ENCODE data around the gene CEP152. TPM values are rescaled to one million over a fixed set of nuclear protein-coding genes. Genes with fewer than 3 reads are reported as not detected.
"Not testable (repeated sequence)": the region's sequence is repeated elsewhere in the genome, so short reads cannot be mapped to it uniquely, and the experiment has no call there.

The CEP152 gene, protein sequence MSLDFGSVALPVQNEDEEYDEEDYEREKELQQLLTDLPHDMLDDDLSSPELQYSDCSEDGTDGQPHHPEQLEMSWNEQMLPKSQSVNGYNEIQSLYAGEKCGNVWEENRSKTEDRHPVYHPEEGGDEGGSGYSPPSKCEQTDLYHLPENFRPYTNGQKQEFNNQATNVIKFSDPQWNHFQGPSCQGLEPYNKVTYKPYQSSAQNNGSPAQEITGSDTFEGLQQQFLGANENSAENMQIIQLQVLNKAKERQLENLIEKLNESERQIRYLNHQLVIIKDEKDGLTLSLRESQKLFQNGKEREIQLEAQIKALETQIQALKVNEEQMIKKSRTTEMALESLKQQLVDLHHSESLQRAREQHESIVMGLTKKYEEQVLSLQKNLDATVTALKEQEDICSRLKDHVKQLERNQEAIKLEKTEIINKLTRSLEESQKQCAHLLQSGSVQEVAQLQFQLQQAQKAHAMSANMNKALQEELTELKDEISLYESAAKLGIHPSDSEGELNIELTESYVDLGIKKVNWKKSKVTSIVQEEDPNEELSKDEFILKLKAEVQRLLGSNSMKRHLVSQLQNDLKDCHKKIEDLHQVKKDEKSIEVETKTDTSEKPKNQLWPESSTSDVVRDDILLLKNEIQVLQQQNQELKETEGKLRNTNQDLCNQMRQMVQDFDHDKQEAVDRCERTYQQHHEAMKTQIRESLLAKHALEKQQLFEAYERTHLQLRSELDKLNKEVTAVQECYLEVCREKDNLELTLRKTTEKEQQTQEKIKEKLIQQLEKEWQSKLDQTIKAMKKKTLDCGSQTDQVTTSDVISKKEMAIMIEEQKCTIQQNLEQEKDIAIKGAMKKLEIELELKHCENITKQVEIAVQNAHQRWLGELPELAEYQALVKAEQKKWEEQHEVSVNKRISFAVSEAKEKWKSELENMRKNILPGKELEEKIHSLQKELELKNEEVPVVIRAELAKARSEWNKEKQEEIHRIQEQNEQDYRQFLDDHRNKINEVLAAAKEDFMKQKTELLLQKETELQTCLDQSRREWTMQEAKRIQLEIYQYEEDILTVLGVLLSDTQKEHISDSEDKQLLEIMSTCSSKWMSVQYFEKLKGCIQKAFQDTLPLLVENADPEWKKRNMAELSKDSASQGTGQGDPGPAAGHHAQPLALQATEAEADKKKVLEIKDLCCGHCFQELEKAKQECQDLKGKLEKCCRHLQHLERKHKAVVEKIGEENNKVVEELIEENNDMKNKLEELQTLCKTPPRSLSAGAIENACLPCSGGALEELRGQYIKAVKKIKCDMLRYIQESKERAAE (N-terminal part only)
- 1 to 10 TPM; 1.1 to 8.2 (median 2.8) TPM for polyA plus RNA-seq

- H3K36me3 Mint-ChIP-seq: no peaks in the 10 kb centered on the region
- peak; percentile 97 to 98 (median 98) for DNase-seq
Measured at GRCh38 chr15:48810414-48811324, at the start of gene CEP152. CEP152 (minus strand) TSS chr15:48811069; CDS start chr15:48805649, 5,420 bp downstream.

DNA sequence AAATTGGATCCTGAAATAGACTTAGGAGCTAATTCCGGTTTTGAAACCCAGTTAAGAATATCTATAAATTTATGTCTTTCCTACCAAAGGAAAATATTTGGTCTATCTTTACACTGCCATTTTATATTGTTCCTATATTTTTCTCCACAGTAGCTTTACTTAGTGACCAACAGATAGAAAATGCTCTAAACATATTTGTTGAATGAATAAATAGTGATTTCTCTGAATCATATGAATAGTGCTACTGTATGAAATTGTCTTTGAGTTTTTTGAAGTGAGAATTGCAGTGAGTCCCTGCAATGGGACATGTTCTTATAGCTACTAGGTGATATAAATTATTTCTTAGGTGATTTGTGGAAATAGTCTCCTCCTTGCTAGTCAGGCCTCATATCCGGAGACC lies 48.6 kb upstream of the CEP152 start:
- DNase-seq: no peak
- Mint-ChIP-seq H3K27ac (no peak overlapping the region), H3K4me1 (no peaks in the 10 kb centered on the region), H3K9me3 (no peaks in the 10 kb centered on the region), H3K4me3 (no peak overlapping the region), H3K27me3 (ENCODE audit: low read depth in 3 of 3) (peaks cover 0 to 6% (median 3%) of the 10 kb centered on the region in 3 donors), H3K36me3 (no peaks in the 10 kb centered on the region)

More at GRCh38 chr15:48810414-48811324, at the start of gene CEP152:
- Mint-ChIP-seq H3K4me3 (peak within 1 kb of the TSS; percentile 84 to 91 (median 91)), H3K27me3 (ENCODE audit: low read depth in 3 of 3) (peaks cover 2 to 3% (median 2%) of the 10 kb centered on the region in 3 donors), H3K9me3 (no peaks in the 10 kb centered on the region), H3K4me1 (peaks cover 17 to 28% of the 10 kb centered on the region in 2 donors), H3K27ac (peak within 1 kb of the TSS; percentile 80 to 93 (median 86))

GRCh38 chr15:48858401-48858800 lies 47.5 kb upstream of the CEP152 start:
- no peak for DNase-seq
- peaks cover 1 to 12% (median 2%) of the 10 kb centered on the region in 3 donors for H3K27me3 Mint-ChIP-seq (ENCODE audit: low read depth in 3 of 3)
- peak overlapping the region in 1 of 6 donors; percentile 36 for H3K27ac Mint-ChIP-seq
- no peaks in the 10 kb centered on the region for H3K9me3 Mint-ChIP-seq
- no peak overlapping the region for H3K4me3 Mint-ChIP-seq
- H3K36me3 Mint-ChIP-seq: no peaks in the 10 kb centered on the region
- H3K4me1 Mint-ChIP-seq: no peaks in the 10 kb centered on the region

DNA sequence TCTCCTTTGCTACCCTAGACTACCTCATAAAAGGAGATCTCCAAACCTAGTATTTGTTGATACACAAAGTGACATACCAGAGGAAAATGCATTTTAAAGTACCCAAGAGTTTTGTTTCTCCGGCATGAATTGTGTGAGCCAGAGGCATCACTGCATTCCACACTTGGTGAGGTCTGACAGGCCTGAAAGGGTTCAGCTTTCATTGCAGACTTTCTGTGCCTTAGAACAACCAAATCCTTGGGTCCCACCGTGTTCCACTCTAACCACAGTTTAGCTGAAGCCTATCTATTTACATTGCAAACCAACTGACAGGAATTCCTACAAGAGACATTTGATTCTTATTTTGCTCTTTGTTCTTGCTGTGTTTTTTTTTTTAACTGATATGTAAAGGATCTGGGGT lies 46.1 kb upstream of the CEP152 start:
- no peak overlapping the region for H3K4me3 Mint-ChIP-seq
- H3K27me3 Mint-ChIP-seq (ENCODE audit: low read depth in 3 of 3): peaks cover 1 to 12% (median 2%) of the 10 kb centered on the region in 3 donors
- no peaks in the 10 kb centered on the region for H3K4me1 Mint-ChIP-seq
- no peaks in the 10 kb centered on the region for H3K36me3 Mint-ChIP-seq
- H3K9me3 Mint-ChIP-seq: no peaks in the 10 kb centered on the region
- DNase-seq: no peak
- no peak overlapping the region for H3K27ac Mint-ChIP-seq

- Mint-ChIP-seq H3K4me3 (no peak overlapping the region), H3K9me3 (no peaks in the 10 kb centered on the region), H3K36me3 (no peaks in the 10 kb centered on the region), H3K4me1 (no peaks in the 10 kb centered on the region), H3K27me3 (ENCODE audit: low read depth in 3 of 3) (peaks cover 1 to 12% (median 2%) of the 10 kb centered on the region in 3 donors), H3K27ac (no peak overlapping the region)
- no peak for DNase-seq
Measured at GRCh38 chr15:48855501-48856440, 44.9 kb upstream of the CEP152 start.

DNA sequence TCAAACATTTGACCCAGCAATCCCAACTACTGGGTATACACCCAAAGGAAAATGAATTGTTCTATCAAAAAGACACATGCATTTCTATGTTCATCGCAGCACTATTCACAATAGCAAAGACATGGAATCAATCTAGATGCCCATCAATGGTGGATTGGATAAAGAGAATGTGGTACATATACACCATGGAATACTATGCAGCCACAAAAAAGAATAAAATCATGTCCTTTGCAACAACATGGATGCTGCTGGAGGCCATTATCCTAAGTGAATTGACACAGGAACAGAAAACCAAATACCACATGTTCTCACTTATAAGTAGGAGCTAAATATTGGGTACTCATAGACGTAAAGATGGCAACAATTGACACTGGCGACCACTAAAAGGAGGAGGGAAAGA lies 43.6 kb upstream of the CEP152 start:
- H3K9me3 Mint-ChIP-seq; H3K4me1 Mint-ChIP-seq; DNase-seq; H3K36me3 Mint-ChIP-seq; H3K27ac Mint-ChIP-seq; H3K4me3 Mint-ChIP-seq; H3K27me3 Mint-ChIP-seq (ENCODE audit: low read depth in 3 of 3): not testable (repeated sequence)

DNA sequence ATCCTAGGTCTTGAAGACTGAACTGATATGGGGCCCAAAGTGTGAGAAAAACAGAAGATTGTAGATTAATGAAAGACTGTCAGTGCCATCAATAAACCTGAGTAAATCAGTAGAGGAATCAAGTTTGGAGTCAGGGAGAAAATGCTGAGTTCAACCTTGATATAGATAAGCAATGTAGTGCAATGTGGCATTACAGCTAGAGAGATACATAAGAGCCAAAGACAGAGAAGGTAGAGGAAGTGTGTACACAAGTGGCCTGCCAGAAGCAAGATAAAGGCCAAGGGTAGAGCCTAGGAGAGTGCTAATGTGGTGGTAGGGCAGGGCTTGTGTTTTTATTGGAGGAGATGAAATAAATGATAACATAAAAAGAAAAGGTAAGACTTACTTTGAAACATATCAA lies 41.1 kb upstream of the CEP152 start:
- no peak for DNase-seq
- Mint-ChIP-seq H3K27ac (no peak overlapping the region), H3K9me3 (no peaks in the 10 kb centered on the region), H3K36me3 (no peaks in the 10 kb centered on the region), H3K4me1 (no peaks in the 10 kb centered on the region), H3K27me3 (ENCODE audit: low read depth in 3 of 3) (peaks cover 1 to 9% (median 1%) of the 10 kb centered on the region in 3 donors), H3K4me3 (no peak overlapping the region)

- no peaks in the 10 kb centered on the region for H3K4me1 Mint-ChIP-seq
- no peak overlapping the region for H3K27ac Mint-ChIP-seq
- H3K36me3 Mint-ChIP-seq: no peaks in the 10 kb centered on the region
- no peaks in the 10 kb centered on the region for H3K9me3 Mint-ChIP-seq
- DNase-seq: no peak
- no peak overlapping the region for H3K4me3 Mint-ChIP-seq
- H3K27me3 Mint-ChIP-seq (ENCODE audit: low read depth in 3 of 3): peaks cover 1 to 9% (median 5%) of the 10 kb centered on the region in 3 donors
Measured at GRCh38 chr15:48850648-48851047, 39.8 kb upstream of the CEP152 start.

- H3K27me3 Mint-ChIP-seq (ENCODE audit: low read depth in 3 of 3): peaks cover 0 to 5% (median 4%) of the 10 kb centered on the region in 3 donors
- H3K9me3 Mint-ChIP-seq: no peaks in the 10 kb centered on the region
- no peak for DNase-seq
- peaks cover 0 to 4% (median 0%) of the 10 kb centered on the region in 3 donors for H3K36me3 Mint-ChIP-seq
- H3K4me3 Mint-ChIP-seq: no peak overlapping the region
- no peak overlapping the region for H3K27ac Mint-ChIP-seq
- H3K4me1 Mint-ChIP-seq: no peaks in the 10 kb centered on the region
Measured at GRCh38 chr15:48845123-48845522, 34.3 kb upstream of the CEP152 start.

DNA sequence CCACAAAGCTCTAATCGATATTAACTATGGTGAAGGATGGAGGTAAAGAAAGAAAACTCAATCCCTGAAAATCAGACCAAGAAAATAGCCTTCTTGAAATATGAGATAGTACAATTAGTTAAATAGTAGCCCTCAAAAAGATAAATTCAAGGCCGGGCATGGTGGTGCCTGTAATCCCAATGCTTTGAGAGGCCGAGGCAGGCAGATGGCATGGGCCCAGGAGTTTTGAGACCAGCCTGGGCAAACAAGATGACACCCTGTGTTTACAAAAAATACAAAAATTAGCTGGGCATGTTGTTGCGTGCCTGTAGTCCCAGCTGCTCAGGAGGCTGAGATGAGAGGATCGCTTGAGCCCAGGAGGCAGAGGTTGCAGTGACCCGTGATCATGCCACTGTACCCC lies 31.6 kb upstream of the CEP152 start:
- H3K36me3 Mint-ChIP-seq: peaks cover 0 to 4% (median 0%) of the 10 kb centered on the region in 3 donors
- H3K27me3 Mint-ChIP-seq (ENCODE audit: low read depth in 3 of 3): peaks cover 0 to 8% (median 4%) of the 10 kb centered on the region in 3 donors
- no peak for DNase-seq
- no peak overlapping the region for H3K4me3 Mint-ChIP-seq
- H3K4me1 Mint-ChIP-seq: no peaks in the 10 kb centered on the region
- peaks cover 0 to 1% (median 0%) of the 10 kb centered on the region in 6 donors for H3K9me3 Mint-ChIP-seq
- no peak overlapping the region for H3K27ac Mint-ChIP-seq

DNA sequence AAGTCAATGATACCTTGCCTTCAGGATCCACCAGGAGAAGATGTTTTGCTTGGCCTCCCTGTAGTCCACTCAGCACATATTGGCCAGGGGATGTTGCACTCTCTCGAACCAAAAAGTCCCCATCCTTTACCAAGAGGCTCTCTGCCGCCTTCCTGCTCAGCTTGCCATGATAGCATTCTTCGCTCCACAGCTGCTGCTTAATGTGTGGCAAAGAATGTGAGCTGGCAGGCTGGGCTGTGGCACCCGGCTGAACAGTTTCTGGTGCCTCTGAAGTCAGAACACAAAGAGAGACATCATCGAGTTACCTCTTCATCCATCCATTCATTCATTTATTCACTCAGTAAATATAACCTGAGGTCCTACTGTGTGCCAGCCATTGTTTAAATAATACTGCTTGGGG lies 23.9 kb upstream of the CEP152 start:
- Mint-ChIP-seq H3K27me3 (ENCODE audit: low read depth in 3 of 3) (peaks cover 0 to 18% (median 10%) of the 10 kb centered on the region in 3 donors), H3K36me3 (peaks cover 0 to 10% (median 7%) of the 10 kb centered on the region in 3 donors), H3K4me3 (no peak overlapping the region), H3K27ac (no peak overlapping the region), H3K9me3 (peaks cover 4 to 22% (median 17%) of the 10 kb centered on the region in 6 donors), H3K4me1 (no peaks in the 10 kb centered on the region)
- no peak for DNase-seq
